H9 (cell line): ENCODE data around the gene THAP3. TPM values are rescaled to one million over a fixed set of nuclear protein-coding genes. Genes with fewer than 3 reads are reported as not detected.

ENCODE experiments used
- DNase-seq: peaks from one replicate; pipeline ENCODE4 v3.0.0-alpha.2; 2017
- H2AFZ ChIP-seq: one replicate; pipeline ENCODE4 v1.6.1; 2013; ENCODE audit warnings: mild to moderate bottlenecking, low read length, control low read depth, moderate library complexity
- H2AK5ac ChIP-seq: 2 replicates; pipeline ENCODE4 v1.6.1; 2013; ENCODE audit warnings: low read length, control low read depth, mixed read lengths; ENCODE audit not compliant: insufficient read length
- H2BK120ac ChIP-seq: one replicate; pipeline ENCODE4 v1.6.1; 2013; ENCODE audit warnings: low read depth, mild to moderate bottlenecking, low read length, control low read depth, inconsistent platforms; ENCODE audit not compliant: poor library complexity, severe bottlenecking
- H2BK12ac ChIP-seq: 2 replicates; pipeline ENCODE4 v1.6.1; 2013; ENCODE audit warnings: low read length, control low read depth, mixed read lengths, low read depth; ENCODE audit not compliant: insufficient read length
- H2BK15ac ChIP-seq: 2 replicates; pipeline ENCODE4 v1.6.1; 2013; ENCODE audit warnings: low read depth, low read length, control low read depth
- H2BK20ac ChIP-seq: one replicate; pipeline ENCODE4 v1.6.1; 2013; ENCODE audit warnings: low read depth, mild to moderate bottlenecking, low read length, control low read depth, inconsistent platforms; ENCODE audit not compliant: poor library complexity, severe bottlenecking
- H2BK5ac ChIP-seq: 2 replicates; pipeline ENCODE4 v1.6.1; 2013; ENCODE audit warnings: low read length, control low read depth, mixed read lengths; ENCODE audit not compliant: insufficient read length
- H3K14ac ChIP-seq: 2 replicates; pipeline ENCODE4 v1.6.1; 2013; ENCODE audit warnings: low read length, control low read depth; ENCODE audit not compliant: insufficient read depth
- H3K18ac ChIP-seq: 2 replicates; pipeline ENCODE4 v1.6.1; 2013; ENCODE audit warnings: low read depth, mild to moderate bottlenecking, mixed read lengths, low read length, control low read depth; ENCODE audit not compliant: insufficient read length
- H3K23ac ChIP-seq: 2 replicates; pipeline ENCODE4 v1.6.1; 2013; ENCODE audit warnings: low read length, control low read depth, mixed read lengths, low read depth; ENCODE audit not compliant: insufficient read length
- H3K23me2 ChIP-seq: 2 replicates; pipeline ENCODE4 v1.6.1; 2013; ENCODE audit warnings: low read depth, mild to moderate bottlenecking, mixed read lengths, low read length, control low read depth; ENCODE audit not compliant: insufficient read length, poor library complexity, severe bottlenecking
- H3K27ac ChIP-seq: 2 replicates; pipeline ENCODE4 v1.5.1; 2013; ENCODE audit warnings: low read length, control low read depth, mixed read lengths, low read depth; ENCODE audit not compliant: insufficient read length
- H3K27me3 ChIP-seq: 2 replicates; pipeline ENCODE4 v1.6.1; 2013; ENCODE audit warnings: low read length, control low read depth, inconsistent platforms; ENCODE audit not compliant: insufficient read depth
- H3K4ac ChIP-seq: 2 replicates; pipeline ENCODE4 v1.6.1; 2013; ENCODE audit warnings: low read depth, mild to moderate bottlenecking, control low read depth, inconsistent platforms, low read length, moderate library complexity
- H3K4me1 ChIP-seq: 2 replicates; pipeline ENCODE4 v1.6.1; 2013; ENCODE audit warnings: low read length, control low read depth, inconsistent platforms; ENCODE audit not compliant: insufficient read depth
- H3K4me2 ChIP-seq: 2 replicates; pipeline ENCODE4 v1.6.1; 2013; ENCODE audit warnings: low read length, control low read depth, mixed read lengths; ENCODE audit not compliant: insufficient read length, insufficient read depth
- H3K56ac ChIP-seq: 2 replicates; pipeline ENCODE4 v1.6.1; 2013; ENCODE audit warnings: low read depth, mild to moderate bottlenecking, mixed read lengths, low read length, control low read depth; ENCODE audit not compliant: insufficient read length
- H3K79me1 ChIP-seq: 2 replicates; pipeline ENCODE4 v1.6.1; 2013; ENCODE audit warnings: low read depth, mild to moderate bottlenecking, moderate library complexity, low read length, control low read depth, inconsistent platforms; ENCODE audit not compliant: insufficient read depth, poor library complexity, severe bottlenecking
- H3K79me2 ChIP-seq: 2 replicates; pipeline ENCODE4 v1.6.1; 2013; ENCODE audit warnings: low read length, control low read depth, inconsistent platforms; ENCODE audit not compliant: insufficient read depth
- H3K9ac ChIP-seq: 2 replicates; pipeline ENCODE4 v1.6.1; 2013; ENCODE audit warnings: low read length, control low read depth, mixed read lengths; ENCODE audit not compliant: insufficient read length; ENCODE audit errors: extremely low read depth
- H3K9me3 ChIP-seq: one replicate; pipeline ENCODE4 v1.6.1; 2013; ENCODE audit warnings: low read depth, low read length, inconsistent platforms; ENCODE audit not compliant: control insufficient read depth
- H3T11ph ChIP-seq: one replicate; pipeline ENCODE4 v1.6.1; 2013; ENCODE audit warnings: mild to moderate bottlenecking, low read length, control low read depth, inconsistent platforms
- H4K20me1 ChIP-seq: one replicate; pipeline ENCODE4 v1.6.1; 2013; ENCODE audit not compliant: control insufficient read depth, insufficient read length, insufficient read depth
- H4K5ac ChIP-seq: 2 replicates; pipeline ENCODE4 v1.6.1; 2013; ENCODE audit warnings: low read depth, mild to moderate bottlenecking, mixed read lengths, low read length, control low read depth; ENCODE audit not compliant: insufficient read length
- H4K8ac ChIP-seq: replicated peaks from 2 replicates; pipeline ENCODE4 v1.6.1; 2013; ENCODE audit warnings: low read length, control low read depth, mixed read lengths, low read depth; ENCODE audit not compliant: insufficient read length
- H4K91ac ChIP-seq: 2 replicates; pipeline ENCODE4 v1.6.1; 2013; ENCODE audit warnings: low read depth, mild to moderate bottlenecking, moderate library complexity, mixed read lengths, low read length, control low read depth; ENCODE audit not compliant: insufficient read length
- H3K27ac Mint-ChIP-seq, 3 experiments: 2 replicates in 2 of 3; 3 replicates in 1 of 3; pipeline ENCODE4 v1.8.0; 2020 to 2021; ENCODE audit warnings: mixed read lengths in 3 of 3, mild to moderate bottlenecking in 1 of 3, moderate library complexity in 1 of 3
- H3K27me3 Mint-ChIP-seq: 2 replicates; pipeline ENCODE4 v1.8.0; 2021; ENCODE audit warnings: low read depth, mild to moderate bottlenecking, moderate library complexity, mixed read lengths
- H3K36me3 Mint-ChIP-seq, 3 experiments: 2 replicates in 2 of 3; 3 replicates in 1 of 3; pipeline ENCODE4 v1.8.0; 2020 to 2021; ENCODE audit warnings: low read depth in 3 of 3, mixed read lengths in 3 of 3; ENCODE audit not compliant: insufficient read depth in 1 of 3
- H3K4me1 Mint-ChIP-seq, 2 experiments: 2 replicates each; pipeline ENCODE4 v1.8.0; 2020; ENCODE audit warnings: mixed read lengths in 2 of 2
- H3K4me3 Mint-ChIP-seq, 2 experiments: 2 replicates in 1 of 2; 3 replicates in 1 of 2; pipeline ENCODE4 v1.8.0; 2020 to 2021; ENCODE audit warnings: mild to moderate bottlenecking in 2 of 2, mixed read lengths in 2 of 2, moderate library complexity in 1 of 2
- H3K9me3 Mint-ChIP-seq, 2 experiments: 2 replicates in 1 of 2; 3 replicates in 1 of 2; pipeline ENCODE4 v1.8.0; 2020; ENCODE audit warnings: mild to moderate bottlenecking in 2 of 2, mixed read lengths in 2 of 2, moderate library complexity in 1 of 2
- WGBS: extraction: QIAGEN DNeasy Blood & Tissue Kit; methylation state at CpG from one replicate; pipeline ENCODE4 v1.1.7; 2013; ENCODE audit warnings: missing lambda C conversion rate, low lambda C conversion rate, mixed read lengths; ENCODE audit not compliant: insufficient read length; ENCODE audit errors: extremely low coverage; 5-methylcytosine and 5-hydroxymethylcytosine counted together
- total RNA-seq: library from RNA; stranded (reverse); gene quantifications from 2 replicates; pipeline ENCODE4 v1.2.1, GENCODE V29; 2021
- TF ChIP-seq, protein P1 (sequence below): fragments of 200-600 bp; sonication (generic); conservative IDR thresholded peaks from 3 replicates; pipeline ENCODE4 v1.8.0; 2021; ENCODE audit warnings: antibody characterized with exemption, mild to moderate bottlenecking

THAP3 gene
- total RNA-seq, 1 experiment from 2014 or later, result 15.3 TPM

- Histone ChIP-seq H2BK20ac (no peak overlapping the region), H3T11ph (no peak overlapping the region), H2BK120ac (no peak overlapping the region), H2BK5ac (no peak overlapping the region), H3K9ac (no peak overlapping the region), H4K91ac (no peak overlapping the region), H4K20me1 (no peaks in the 10 kb centered on the region), H2BK12ac (no peak overlapping the region), H3K4me2 (no peak overlapping the region), H4K8ac (no peak overlapping the region), H3K14ac (no peak overlapping the region), H3K79me2 (0 out of 2 replicates have a peak, but pooled peaks cover 2% of the 10 kb centered on the region), H3K79me1 (no peaks in the 10 kb centered on the region), H3K4me1 (no peaks in the 10 kb centered on the region), H3K23ac (no peak overlapping the region), H3K9me3 (no peaks in the 10 kb centered on the region), H3K27me3 (no peaks in the 10 kb centered on the region), H3K56ac (no peak overlapping the region), H3K18ac (no peak overlapping the region), H2AK5ac (no peak overlapping the region), H2AFZ (no peak overlapping the region), H2BK15ac (no peak overlapping the region), H3K23me2 (no peaks in the 10 kb centered on the region), H4K5ac (no peak overlapping the region), H3K27ac (no peak overlapping the region), H3K4ac (no peak overlapping the region)
- no CpG with 5 or more reads among the region's 2 CpGs for WGBS
- no peak overlapping the region for H3K4me3 Mint-ChIP-seq
- H3K27me3 Mint-ChIP-seq, result no peaks in the 10 kb centered on the region
- peaks cover 49 to 76% (median 74%) of the 10 kb centered on the region in 3 experiments for H3K36me3 Mint-ChIP-seq
- no peak for DNase-seq
- no peaks in the 10 kb centered on the region for H3K4me1 Mint-ChIP-seq
- no peak overlapping the region for H3K27ac Mint-ChIP-seq
- H3K9me3 Mint-ChIP-seq, result no peaks in the 10 kb centered on the region
- TF ChIP-seq, protein P1, sequence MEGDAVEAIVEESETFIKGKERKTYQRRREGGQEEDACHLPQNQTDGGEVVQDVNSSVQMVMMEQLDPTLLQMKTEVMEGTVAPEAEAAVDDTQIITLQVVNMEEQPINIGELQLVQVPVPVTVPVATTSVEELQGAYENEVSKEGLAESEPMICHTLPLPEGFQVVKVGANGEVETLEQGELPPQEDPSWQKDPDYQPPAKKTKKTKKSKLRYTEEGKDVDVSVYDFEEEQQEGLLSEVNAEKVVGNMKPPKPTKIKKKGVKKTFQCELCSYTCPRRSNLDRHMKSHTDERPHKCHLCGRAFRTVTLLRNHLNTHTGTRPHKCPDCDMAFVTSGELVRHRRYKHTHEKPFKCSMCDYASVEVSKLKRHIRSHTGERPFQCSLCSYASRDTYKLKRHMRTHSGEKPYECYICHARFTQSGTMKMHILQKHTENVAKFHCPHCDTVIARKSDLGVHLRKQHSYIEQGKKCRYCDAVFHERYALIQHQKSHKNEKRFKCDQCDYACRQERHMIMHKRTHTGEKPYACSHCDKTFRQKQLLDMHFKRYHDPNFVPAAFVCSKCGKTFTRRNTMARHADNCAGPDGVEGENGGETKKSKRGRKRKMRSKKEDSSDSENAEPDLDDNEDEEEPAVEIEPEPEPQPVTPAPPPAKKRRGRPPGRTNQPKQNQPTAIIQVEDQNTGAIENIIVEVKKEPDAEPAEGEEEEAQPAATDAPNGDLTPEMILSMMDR, result no peak
Observed at GRCh38 chr1:6672558-6672957, 47.9 kb downstream of the THAP3 start.
